Left ventricle myocardium superior (tissue), 1 donor: ENCODE results near the gene TSR3. TPM values are rescaled to one million over a fixed set of nuclear protein-coding genes. Genes with fewer than 3 reads are reported as not detected.

Experiments
- ATAC-seq: fragments of 200-7000 bp; cut with Tn5 transposase; one replicate; pipeline ENCODE4 v1.9.1; 2020; ENCODE audit warnings: mild to moderate bottlenecking, moderate library complexity
- DNase-seq: peaks from one replicate; pipeline ENCODE4 v3.0.0-alpha.2; 2020
- intact Hi-C: fragments of 100-400 bp; cut with micrococcal nuclease; formaldehyde crosslinking; loops from one replicate; pipeline ENCODE4 v1.11.0; 2022
- total RNA-seq: library from RNA; stranded (reverse); fragmentation: NEBNext Ultra II Directional; extraction: Animal tissue kit (Norgen Biotek cat#: 25700); gene quantifications from one replicate; pipeline ENCODE4 v1.2.1, GENCODE V29; 2021
- donor health status: DM: no; HTN: yes; CAD: no; lungs with severe emphysema.

Gene TSR3
- total RNA-seq, 1 donor from 2014 or later = 55.9 TPM

DNA sequence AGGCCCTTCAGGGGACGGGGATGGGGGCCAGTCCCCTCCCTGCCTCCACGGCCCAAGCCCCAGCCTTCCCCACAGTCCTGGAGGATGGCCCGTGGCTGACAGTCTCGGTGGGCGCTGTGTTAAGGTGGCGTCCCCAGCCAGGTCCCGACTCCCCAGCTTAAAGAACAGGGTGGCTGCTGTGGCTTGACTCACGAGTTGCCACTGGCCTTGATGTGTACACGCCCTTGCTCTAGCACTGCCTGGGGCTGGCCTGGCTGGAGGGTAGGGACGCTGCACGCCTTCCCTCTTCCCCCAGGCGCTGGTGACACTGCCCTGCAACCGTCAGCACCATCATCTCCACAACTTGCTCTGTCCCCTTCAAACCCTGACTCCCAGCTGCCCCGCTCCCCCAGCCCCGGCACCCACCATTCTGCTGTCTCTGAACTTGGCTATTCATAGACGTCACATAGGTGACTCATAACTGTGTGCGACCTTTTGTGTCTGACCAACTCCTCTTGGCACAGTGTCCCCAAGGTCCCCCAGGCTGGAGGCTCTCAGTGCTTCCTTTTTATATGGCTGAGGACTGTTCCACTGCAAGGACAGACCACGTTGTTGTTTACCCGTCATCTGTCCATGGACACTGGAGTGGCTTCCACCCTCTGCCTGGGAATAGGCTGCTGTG, 6.4 kb upstream of the TSR3 start:
- intact Hi-C loops = no loop called here
- no peak for ATAC-seq
- DNase-seq = no peak

DNA sequence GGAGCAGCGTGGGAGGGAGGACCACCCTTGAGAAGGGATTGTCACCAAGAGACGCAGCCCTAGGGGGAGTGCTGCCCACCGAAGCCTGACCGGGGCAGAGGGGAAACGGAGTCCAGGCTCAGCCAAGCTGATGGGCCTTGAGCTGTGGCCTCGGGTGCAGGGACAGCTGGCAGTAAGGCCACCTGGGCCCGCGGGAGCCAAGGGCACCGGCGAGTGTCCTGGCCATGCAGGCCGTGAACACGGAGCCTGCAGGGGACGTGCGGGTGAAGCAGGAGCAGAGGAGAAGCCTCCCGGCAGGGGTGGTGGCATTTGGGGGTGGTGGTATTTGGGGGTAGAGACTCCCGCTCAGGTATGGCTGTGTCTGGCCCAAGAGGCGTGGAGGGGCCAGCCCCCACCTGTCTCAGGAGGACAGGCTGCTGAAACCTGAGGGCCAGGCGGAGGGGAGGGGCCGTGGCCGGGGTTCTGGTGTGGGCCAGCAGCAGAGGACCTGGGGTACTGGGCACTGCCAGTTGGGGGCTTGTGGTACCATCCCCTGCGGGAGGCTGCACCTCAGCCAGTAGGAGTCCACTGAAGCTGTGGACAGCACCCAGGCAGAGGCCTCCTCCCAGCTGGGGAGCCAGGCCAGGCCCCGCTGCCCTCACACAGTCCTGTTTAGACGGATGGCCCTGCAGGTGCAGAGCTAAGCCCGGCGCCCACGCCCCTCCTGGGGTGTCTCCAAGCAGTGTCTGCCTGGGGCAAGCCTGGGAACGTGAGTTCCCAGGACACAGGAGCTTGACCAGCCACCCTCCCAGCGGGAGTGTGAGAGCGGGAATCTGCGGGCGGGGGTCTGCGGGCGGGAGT, 4.6 kb upstream of the TSR3 start:
- DNase-seq = no peak
- intact Hi-C loops = no loop called here
- ATAC-seq = no peak

DNA sequence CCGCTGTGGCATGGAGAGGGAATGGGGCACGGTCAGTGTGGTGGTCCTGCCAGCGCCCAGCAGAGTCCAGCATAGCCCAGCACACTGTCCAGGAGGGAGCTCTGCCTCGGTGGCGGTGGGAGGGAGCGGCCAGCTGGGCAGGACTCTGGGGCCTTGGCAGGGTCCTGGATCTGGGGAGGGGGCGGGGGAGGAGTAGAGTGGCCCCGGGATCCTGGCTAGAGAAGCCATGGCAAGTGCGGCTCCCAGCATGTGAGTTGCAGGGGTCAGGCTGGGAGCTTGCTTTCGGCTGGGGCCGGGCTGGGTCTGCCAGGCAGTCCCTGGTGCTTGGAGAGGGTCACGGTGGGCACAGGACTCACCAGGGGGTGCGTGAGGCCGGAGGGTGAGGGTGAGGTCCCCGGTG, 3.9 kb upstream of the TSR3 start:
- intact Hi-C loops = no loop called here
- no peak for DNase-seq
- no peak for ATAC-seq

DNA sequence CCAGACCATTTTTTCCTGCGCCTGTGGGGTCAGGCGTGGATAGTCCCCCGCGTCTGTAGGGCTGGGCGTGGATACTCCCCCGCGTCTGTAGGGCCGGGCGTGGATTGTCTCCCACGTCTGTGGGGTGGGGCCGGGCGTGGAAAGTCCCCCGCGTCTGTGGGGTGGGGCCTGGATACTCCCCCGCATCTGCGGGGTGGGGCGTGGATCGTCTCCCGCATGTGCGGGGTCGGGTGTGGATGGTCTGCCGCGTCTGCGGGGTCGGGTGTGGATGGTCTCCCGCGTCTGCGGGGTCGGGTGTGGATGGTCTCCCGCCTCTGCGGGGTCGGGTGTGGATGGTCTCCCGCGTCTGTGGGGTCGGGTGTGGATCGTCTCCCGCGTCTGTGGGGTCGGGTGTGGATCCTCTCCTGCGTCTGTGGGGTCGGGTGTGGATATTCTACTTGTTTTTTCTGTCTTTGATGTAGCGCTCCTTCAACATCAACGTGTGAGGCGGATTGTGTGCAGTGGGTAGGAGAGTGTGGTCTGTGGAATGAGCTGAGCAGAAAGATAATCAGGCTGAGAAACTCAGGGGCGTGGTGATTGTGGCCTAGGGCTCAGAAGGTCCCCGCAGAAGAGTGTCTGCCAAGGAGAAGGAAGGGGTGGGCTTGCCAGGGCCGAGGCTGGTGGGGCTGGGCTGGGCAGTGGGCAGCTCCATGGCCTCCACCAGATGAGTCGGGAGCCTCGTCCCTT, 3.3 kb upstream of the TSR3 start:
- DNase-seq (no peak), ATAC-seq (no peak)
- intact Hi-C loops = no loop called here

DNA sequence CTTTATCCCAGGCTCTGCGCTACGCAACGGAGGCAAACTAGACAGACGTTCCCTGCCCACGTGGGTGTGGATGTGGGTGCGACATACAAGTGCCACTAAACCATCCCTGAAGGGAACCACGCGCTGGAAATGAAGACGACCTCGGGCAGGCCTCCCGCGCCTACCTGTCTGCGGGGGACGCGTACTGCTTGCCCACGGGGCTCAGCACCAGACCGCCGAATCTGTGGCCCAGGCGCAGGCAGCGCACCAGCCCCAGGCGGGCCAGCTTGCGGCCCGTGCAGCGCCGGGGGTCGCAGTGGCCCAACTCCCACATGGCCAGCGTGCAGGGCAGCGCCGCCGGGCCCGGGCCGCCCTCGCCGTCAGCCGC, 480 bp downstream of the TSR3 start:
- peak; percentile 4 for ATAC-seq
- no peak for DNase-seq
- intact Hi-C loops = no loop called here

DNA sequence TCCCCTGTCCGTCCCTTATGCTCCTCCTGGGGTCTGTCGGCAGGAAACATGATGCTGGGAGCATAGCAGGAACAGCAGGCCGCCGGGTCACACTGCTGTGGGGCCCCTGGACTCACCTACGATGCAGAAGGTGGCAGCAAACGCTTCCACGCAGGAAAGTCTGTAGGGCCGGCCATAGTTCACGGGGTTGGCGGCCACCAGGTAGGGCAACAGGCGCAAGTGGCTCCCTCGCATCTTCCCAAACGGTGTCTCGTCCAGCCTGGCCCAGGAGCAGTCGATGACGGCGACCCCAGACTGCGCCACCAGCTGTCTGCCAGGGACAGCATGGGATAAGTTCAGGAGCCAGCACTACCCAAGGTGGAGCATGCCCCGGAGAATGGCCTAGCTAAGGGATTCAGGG, 987 bp downstream of the TSR3 start:
- intact Hi-C loops = no loop called here
- ATAC-seq = no peak
- no peak for DNase-seq

DNA sequence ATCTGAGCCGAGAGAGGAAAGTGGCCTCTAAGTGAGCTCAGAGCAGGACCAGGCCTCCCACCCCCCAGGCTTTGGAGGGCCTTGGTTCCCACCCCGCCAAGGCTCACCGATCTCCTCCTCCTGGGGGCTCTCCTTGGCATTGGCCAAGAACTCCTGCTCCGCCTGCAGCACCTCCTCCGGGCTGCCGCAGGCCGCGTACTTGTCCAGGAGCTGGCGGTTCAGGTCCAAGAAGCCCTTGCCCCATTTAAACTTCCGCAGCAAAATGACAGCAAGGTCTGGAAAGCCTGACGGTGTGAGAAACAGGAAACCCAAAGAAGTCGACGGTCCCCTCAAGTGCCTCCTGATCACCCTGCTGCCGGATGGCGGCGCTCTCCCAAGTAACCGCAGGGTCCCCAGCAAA, 1.7 kb downstream of the TSR3 start:
- ATAC-seq = no peak
- intact Hi-C loops = no loop called here
- no peak for DNase-seq

DNA sequence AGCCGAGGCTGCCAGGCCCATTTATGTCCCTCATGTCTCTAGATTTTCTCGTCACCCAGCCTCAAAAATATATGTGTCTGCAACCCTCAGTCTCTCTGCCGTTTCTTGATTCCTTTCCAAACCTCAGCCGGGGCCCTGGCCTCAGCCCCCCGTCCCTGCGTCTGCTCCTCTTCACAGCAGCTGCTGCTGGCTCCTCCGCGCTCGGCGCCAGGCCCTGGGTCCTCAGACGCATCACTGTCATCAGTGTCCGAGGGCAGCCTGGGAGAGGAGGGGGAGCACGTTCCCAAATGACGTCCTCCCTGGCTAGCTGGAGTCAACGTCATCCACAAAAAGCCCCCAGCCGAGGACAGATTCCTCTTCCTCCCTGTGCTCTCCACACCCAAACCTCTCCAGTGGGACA, 2.3 kb downstream of the TSR3 start:
- intact Hi-C loops = no loop called here
- DNase-seq = no peak
- no peak for ATAC-seq

DNA sequence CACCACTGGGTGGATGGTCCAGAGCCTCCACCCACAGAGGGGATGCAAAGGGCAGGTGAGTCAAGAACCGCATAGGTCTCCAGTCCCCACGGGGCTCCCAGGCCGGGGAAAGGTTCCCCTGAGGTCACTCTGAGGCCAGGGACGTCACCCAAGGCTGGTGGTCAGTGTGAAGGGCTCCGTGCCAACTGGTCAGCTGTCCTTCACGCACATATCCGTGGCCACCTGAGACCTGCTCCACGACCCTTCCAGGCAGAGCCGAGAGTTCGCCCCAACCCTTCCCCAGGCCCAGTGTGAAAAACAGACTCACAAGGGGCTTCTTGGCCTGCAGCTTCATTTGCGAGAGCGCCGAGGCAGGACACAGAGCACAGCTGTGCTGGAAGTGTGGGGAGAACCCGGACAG, 2.8 kb downstream of the TSR3 start:
- ATAC-seq (no peak), DNase-seq (no peak)
- intact Hi-C loops = no loop called here

DNA sequence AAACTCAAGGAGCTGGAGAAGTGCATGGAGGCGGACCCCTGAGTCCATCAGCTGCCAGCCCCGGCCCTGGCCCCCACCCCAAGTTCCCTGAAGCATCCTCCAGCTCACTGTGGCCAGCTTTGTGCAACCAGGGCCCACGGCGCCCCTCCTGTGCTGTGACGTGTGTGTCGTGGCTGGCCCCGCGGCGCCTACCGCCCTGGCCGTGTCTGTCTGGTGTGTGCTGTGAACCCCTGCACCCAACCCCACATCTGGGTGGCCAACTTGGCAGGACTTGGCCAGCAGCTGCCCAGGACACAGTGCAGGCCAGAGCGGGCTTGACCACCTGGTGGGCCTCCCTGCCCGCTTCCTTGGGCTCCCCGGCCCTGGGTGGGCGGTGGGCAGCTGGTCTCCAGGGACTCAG, 3.2 kb downstream of the TSR3 start:
- ATAC-seq (no peak), DNase-seq (no peak)
- intact Hi-C loops = no loop called here

DNA sequence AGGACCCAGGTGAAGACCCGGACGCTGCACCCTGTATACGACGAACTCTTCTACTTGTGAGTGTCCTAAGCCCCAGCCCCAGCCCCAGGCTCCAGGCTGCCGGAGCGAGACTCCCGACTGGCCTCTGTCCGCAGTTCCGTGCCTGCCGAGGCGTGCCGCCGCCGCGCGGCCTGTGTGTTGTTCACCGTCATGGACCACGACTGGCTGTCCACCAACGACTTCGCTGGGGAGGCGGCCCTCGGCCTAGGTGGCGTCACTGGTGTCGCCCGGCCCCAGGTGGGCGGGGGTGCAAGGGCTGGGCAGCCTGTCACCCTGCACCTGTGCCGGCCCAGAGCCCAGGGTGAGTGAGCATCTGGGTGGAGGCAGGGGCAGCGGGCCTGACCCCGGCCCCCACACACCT, 3.7 kb downstream of the TSR3 start:
- no peak for DNase-seq
- intact Hi-C loops = no loop called here
- ATAC-seq = no peak

DNA sequence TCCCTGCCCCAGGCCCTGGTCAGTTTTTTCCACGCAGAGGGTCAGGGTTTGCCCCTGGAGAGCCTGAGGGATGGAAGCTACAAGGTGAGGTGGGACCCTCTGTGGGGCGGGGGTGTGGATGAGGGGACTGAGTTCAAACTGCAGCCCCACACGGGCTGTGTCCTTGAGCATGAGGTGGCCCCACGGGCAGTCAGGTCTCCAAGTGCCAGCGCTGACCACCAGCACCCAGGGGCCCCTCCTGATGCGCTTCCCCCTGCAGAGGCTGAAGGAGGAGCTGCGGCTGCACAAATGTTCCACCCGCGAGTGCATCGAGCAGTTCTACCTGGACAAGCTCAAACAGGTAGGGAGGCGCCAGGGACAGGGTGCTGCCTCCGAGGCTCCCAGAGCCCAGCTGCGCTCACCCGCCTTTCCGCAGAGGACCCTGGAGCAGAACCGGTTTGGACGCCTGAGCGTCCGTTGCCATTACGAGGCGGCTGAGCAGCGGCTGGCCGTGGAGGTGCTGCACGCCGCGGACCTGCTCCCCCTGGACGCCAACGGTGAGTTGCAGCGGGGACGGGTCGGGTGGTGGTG, 4.3 kb downstream of the TSR3 start:
- ATAC-seq (no peak), DNase-seq (no peak)
- intact Hi-C loops = no loop called here

DNA sequence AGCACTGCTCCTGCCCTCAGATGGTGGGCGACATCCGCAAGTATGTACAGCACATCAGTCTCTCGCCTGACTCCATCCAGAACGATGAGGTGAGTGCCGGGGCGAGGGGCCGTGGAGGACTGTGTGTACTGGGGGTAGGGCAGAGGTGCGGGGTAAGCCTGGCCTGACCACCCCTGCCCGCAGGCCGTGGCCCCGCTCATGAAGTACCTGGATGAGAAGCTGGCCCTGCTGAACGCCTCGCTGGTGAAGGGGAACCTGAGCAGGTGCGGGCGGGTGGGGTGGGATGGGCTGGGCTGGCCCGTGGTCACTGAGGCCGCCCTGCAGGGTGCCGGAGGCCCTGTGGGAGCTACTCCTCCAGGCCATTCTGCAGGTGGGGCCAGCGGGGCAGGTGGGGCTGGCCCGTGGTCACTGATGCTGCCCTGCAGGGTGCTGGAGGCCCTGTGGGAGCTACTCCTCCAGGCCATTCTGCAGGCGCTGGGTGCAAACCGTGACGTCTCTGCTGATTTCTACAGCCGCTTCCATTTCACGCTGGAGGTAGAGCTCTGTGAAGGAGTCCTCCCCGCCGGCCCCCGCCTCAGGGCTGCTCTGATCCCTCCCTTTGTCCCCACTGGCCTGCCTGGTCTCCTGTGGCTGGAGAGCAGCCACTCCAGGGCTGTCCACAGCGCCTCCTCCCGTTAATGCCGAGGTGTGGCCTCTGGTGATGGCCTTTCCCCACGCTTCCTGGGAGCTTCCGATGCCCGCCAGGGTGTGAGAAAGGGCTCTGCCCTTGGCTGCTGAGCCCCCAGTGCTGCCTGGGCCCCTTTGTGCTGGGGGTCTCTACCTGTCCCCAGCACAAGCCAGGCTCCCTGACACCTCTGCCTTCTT, 5.0 kb downstream of the TSR3 start:
- ATAC-seq (no peak), DNase-seq (no peak)
- intact Hi-C loops = no loop called here

DNA sequence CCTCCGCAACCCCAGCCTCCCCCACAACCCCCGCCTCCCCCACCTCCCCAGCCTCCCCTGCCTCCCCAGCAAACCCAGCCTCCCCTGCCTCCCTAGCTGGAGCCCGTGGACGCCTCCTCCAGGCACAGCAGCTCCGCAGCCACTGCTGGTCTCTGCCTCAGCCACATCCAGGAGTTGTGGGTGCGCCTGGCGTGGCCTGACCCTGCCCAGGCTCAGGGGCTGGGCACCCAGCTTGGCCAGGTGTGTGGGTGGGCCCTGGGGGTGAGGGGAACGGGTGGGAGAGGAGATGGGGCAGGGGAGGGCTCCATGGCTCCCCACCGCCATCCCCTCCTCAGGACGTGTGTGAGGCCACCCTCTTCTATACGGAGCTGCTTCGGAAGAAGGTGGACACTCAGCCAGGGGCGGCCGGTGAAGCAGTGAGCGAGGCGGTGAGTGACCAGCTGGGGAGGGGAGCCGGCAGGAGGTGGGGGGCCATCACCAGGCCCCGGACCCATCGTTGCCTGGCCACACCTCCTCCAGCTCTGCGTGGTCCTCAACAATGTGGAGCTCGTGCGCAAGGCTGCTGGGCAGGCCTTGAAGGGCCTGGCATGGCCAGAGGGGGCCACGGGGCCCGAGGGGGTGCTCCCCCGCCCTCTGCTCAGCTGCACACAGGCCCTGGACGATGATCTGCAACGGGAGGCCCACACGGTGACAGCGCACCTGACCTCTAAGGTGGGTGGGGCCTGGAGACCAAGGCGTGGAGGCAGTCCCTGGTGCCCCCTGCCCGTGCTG, 5.8 kb downstream of the TSR3 start:
- intact Hi-C loops = no loop called here
- DNase-seq = no peak
- no peak for ATAC-seq

DNA sequence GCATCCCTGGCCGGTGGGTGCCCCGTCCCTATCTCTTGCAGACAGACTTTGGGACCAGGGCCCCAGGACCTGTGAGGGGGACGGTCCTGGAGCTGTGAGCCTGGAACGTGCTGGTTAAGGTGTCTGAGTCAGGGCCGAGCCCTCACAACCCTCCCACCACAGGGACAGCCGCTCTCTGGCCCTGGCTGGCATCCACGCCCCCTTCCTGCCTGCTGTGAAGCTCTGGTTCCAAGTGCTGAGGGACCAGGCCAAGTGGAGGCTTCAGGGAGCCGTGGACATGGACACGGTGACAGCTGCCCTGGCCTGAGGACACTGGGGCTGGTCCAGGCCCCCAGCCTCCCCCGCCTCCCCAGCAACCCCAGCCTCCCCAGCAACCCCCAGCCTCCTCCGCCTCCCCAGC, 6.6 kb downstream of the TSR3 start:
- intact Hi-C loops = no loop called here
- no peak for DNase-seq
- no peak for ATAC-seq

DNA sequence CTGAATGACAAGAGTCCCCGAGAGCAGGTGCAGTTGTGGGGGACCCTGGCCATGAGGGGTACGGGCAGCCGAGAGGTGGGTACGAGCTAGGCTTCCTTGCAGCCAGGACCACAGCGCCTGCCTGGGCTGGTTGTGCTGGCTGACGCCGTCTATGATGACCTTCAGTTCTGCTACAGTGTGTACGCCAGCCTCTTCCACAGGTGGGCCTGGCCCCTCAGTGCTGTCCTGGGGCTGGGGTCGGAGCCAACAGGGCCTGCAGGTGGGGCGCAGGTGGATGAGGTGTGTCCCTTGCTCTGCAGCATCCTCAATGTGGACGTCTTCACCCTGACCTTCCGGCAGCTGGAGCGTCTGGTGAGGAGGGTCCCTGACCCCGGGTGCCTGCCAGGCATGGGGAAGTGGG, 7.2 kb downstream of the TSR3 start:
- ATAC-seq = no peak
- intact Hi-C loops = no loop called here
- DNase-seq = no peak

DNA sequence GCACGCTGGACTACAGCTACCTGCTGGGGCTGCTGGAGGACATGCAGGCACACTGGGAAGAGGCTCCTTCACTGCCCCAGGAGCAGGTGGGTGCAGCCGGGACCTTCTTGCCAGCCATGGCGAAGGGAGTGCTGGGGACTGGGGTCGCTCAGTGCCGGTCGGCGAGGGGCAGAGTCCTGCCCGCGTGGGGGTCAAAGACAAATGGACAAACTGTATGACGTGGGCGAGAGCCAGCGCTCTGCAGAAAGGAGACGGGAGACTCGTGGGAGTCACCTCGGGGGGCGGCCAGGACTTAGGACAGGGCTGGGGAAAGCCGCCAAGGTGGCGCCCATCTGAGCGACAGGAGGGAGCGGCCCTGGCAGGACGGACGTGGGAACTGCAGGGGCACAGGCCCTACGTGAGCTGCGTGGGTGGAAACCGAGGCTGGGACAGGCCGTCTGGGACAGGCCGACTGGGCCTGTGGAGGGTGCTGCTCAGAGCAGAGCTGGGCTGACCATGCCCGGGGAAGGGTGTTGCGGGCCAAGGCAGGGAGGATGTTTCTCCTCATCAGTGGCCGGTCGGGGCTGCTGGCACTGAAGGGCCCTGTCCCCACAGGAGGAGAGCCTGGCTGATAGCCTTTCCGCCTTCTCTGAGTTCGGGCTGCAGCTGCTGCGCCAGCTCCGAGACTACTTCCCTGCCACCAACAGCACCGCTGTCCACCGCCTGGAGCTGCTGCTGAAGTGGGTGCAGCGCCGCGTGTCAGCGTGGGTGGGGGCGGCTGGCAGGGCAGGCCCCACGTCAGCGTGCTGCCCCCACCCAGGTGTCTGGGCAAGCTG, 8.0 kb downstream of the TSR3 start:
- intact Hi-C loops = no loop called here
- ATAC-seq (no peak), DNase-seq (no peak)
